Skeletal muscle cell (primary cell): Measurements from ENCODE around the gene ALPP.
A peak's percentile ranks its signal among the peaks of the same experiment; 100 is the strongest.
"Not testable (repeated sequence)": the region's sequence is repeated elsewhere in the genome, so short reads cannot be mapped to it uniquely, and the experiment has no call there.

ENCODE experiments used
- DNase-seq: peaks from one replicate; pipeline ENCODE4 v3.0.0-alpha.2; 2010; ENCODE audit warnings: low read depth
- H3K4me3 ChIP-seq: 2 replicates; pipeline ENCODE4 v1.5.1; 2011; ENCODE audit warnings: low read depth, mild to moderate bottlenecking, control low read depth, low read length, moderate library complexity

ALPP gene

GRCh38 chr2:232377841-232378734 is 463 bp upstream of the ALPP start:
- no peak overlapping the region for H3K4me3 ChIP-seq
- no peak for DNase-seq

GRCh38 chr2:232379610-232380590 is 1.3 kb downstream of the ALPP start:
- DNase-seq, H3K4me3 ChIP-seq: not testable (repeated sequence)

GRCh38 chr2:232381204-232382031 is 2.9 kb downstream of the ALPP start:
- not testable (repeated sequence) for H3K4me3 ChIP-seq, DNase-seq

- H3K4me3 ChIP-seq, result no peak overlapping the region
- DNase-seq, result no peak
These were observed 4.0 kb downstream of the ALPP start for GRCh38 chr2:232382331-232383225.

- no peak overlapping the region for H3K4me3 ChIP-seq
- DNase-seq, result no peak
These were observed 5.9 kb downstream of the ALPP start for GRCh38 chr2:232384466-232384865.

- not testable (repeated sequence) for DNase-seq, H3K4me3 ChIP-seq
These were observed 6.5 kb downstream of the ALPP start for GRCh38 chr2:232385058-232385457.

- H3K4me3 ChIP-seq, result no peak overlapping the region
These were observed 7.3 kb downstream of the ALPP start for GRCh38 chr2:232385660-232386489.

GRCh38 chr2:232386490-232386739 is 7.9 kb downstream of the ALPP start:
- no peak overlapping the region for H3K4me3 ChIP-seq
- DNase-seq, result no peak

More at GRCh38 chr2:232385660-232386489, 7.3 kb downstream of the ALPP start:
- DNase-seq, result peak; percentile 52

GRCh38 chr2:232386740-232387450 is 8.3 kb downstream of the ALPP start:
- no peak for DNase-seq
- H3K4me3 ChIP-seq, result no peak overlapping the region

GRCh38 chr2:232387451-232388171 is 9.1 kb downstream of the ALPP start:
- H3K4me3 ChIP-seq, result no peak overlapping the region
- DNase-seq, result no peak

- H3K4me3 ChIP-seq, result no peak overlapping the region
- DNase-seq, result no peak
These were observed 9.9 kb downstream of the ALPP start for GRCh38 chr2:232388324-232388891.

- H3K4me3 ChIP-seq, result no peak overlapping the region
- DNase-seq, result peak; percentile 24
These were observed 10.8 kb downstream of the ALPP start for GRCh38 chr2:232389327-232389726.

- H3K4me3 ChIP-seq, result no peak overlapping the region
- DNase-seq, result no peak
These were observed 12.1 kb downstream of the ALPP start for GRCh38 chr2:232390661-232391060.

- no peak overlapping the region for H3K4me3 ChIP-seq
- no peak for DNase-seq
These were observed 15.0 kb downstream of the ALPP start for GRCh38 chr2:232393556-232393955.

GRCh38 chr2:232394431-232394830 is 15.9 kb downstream of the ALPP start:
- not testable (repeated sequence) for H3K4me3 ChIP-seq, DNase-seq

- DNase-seq, result no peak
These were observed 17.0 kb downstream of the ALPP start for GRCh38 chr2:232395586-232395985.

More at GRCh38 chr2:232395586-232395985, 17.0 kb downstream of the ALPP start:
- no peak overlapping the region for H3K4me3 ChIP-seq
